Epithelial cell of proximal tubule (primary cell): Measurements from ENCODE around the gene HTR3A. TPM values are rescaled to one million over a fixed set of nuclear protein-coding genes. Genes with fewer than 3 reads are reported as not detected.
"Not testable (repeated sequence)": the region's sequence is repeated elsewhere in the genome, so short reads cannot be mapped to it uniquely, and the experiment has no call there.

Experiments used
- DNase-seq: peaks from one replicate; pipeline ENCODE4 v3.0.0-alpha.2; 2011; ENCODE audit warnings: low read depth
- H3K4me3 ChIP-seq: 2 replicates; pipeline ENCODE4 v1.5.1; 2011; ENCODE audit warnings: low read depth, mild to moderate bottlenecking, low read length
- total RNA-seq: library from RNA; depleted of rRNA; stranded (reverse); fragments of >200 nt; gene quantifications from 2 replicates; pipeline ENCODE4 v1.2.3, GENCODE V29; 2015
- TF ChIP-seq, protein P1 (sequence below): conservative IDR thresholded peaks from 2 replicates; pipeline ENCODE4 v1.5.1; 2012; ENCODE audit warnings: low read depth, mild to moderate bottlenecking, low read length

HTR3A gene
- total RNA-seq, result 0.17 and 0.29 TPM in 2 replicates

DNA sequence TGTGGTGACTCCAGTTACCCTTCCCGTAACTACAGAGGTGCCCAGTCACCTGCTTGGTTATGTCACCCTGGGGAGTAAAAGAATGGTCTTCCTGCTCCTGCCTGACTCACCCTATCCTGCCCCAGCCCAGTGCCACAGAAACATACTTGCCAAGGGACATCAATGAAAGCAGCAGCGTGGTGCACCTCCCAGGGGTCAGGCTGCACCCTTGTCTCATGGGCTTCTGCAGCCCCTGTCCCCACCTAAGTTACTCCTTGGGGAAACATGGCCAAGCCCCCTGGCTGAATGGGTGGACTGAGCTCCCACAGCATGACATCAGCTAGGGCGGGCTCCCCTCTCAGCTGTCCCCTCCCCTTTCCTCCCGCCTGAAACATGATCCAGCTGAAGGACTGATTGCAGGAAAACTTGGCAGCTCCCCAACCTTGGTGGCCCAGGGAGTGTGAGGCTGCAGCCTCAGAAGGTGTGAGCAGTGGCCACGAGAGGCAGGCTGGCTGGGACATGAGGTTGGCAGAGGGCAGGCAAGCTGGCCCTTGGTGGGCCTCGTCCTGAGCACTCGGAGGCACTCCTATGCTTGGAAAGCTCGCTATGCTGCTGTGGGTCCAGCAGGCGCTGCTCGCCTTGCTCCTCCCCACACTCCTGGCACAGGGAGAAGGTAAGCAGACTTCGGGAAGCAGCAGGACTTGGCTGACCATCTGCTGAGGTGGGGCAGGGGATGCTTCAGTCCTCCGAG, at the start of gene HTR3A:
Gene HTR3A, plus strand, starts transcription at position 368 of the 730 bp plus-strand sequence. Its CDS starts 218 bp downstream, at position 586.
- DNase-seq, result no peak
- no peak within 1 kb of the TSS for H3K4me3 ChIP-seq
- TF ChIP-seq, protein P1, sequence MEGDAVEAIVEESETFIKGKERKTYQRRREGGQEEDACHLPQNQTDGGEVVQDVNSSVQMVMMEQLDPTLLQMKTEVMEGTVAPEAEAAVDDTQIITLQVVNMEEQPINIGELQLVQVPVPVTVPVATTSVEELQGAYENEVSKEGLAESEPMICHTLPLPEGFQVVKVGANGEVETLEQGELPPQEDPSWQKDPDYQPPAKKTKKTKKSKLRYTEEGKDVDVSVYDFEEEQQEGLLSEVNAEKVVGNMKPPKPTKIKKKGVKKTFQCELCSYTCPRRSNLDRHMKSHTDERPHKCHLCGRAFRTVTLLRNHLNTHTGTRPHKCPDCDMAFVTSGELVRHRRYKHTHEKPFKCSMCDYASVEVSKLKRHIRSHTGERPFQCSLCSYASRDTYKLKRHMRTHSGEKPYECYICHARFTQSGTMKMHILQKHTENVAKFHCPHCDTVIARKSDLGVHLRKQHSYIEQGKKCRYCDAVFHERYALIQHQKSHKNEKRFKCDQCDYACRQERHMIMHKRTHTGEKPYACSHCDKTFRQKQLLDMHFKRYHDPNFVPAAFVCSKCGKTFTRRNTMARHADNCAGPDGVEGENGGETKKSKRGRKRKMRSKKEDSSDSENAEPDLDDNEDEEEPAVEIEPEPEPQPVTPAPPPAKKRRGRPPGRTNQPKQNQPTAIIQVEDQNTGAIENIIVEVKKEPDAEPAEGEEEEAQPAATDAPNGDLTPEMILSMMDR, result no peak

DNA sequence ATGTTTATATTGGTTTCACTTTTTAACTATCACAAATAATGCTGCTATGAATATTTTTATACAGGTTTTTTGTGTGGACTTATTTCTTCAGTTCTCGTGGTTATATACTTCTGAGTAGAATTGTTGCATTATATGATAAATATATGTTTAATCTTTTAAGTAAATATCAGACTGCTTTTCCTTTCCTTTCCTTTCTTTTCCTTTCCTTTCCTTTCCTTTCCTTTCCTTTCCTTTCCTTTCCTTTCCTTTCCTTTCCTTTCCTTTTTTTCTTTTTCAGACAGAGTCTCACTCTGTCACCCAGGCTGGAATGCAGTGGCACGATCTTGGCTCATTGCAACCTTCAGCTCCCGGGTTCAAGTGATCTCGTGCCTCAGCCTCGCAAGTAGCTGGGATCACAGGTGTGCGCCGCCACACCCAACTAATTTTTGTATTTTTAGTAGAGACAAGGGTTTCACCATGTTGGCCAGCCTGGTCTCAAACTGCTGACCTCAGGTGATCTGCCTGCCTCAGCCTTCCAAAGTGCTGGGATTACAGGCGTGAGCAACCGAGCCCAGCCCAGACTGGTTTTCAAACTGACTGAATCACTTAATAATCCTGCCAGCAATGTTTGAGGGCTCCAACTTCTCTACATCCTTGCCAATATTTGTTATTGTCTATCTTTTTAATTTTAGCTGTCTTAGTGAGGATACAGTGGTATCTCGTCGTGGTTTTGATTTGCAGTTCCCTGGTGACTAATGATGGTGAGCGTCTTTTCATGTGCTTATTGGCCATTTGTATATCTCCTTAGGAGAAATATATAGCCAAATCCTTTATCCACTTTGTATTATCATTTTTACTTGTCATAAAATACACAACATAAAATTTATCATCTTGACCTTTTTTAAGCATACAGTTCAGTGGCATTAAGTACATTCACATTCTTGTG, 48.4 kb upstream of the HTR3A start:
- DNase-seq, result no peak
- TF ChIP-seq, protein P1, result no peak
- H3K4me3 ChIP-seq, result no peak overlapping the region

DNA sequence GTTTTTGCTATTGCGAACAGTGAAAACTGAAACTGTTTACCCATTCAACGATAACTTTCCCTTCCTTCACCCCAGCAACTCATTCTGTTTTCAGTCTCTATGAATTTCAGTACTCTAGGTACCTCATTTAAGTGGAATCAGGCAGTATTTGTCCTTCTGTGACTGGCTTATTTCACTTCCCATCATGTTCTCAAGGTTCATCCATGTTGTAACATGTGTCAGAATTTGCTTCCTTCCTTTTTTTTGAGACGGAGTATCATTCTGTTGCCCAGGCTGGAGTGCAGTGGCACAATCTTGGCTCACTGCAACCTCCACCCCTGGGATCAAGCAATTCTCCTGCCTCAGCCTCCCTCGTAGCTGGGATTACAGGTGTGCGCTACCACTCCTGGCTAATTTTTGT, 46.6 kb upstream of the HTR3A start:
- DNase-seq, result no peak
- no peak overlapping the region for H3K4me3 ChIP-seq
- TF ChIP-seq, protein P1, result no peak

DNA sequence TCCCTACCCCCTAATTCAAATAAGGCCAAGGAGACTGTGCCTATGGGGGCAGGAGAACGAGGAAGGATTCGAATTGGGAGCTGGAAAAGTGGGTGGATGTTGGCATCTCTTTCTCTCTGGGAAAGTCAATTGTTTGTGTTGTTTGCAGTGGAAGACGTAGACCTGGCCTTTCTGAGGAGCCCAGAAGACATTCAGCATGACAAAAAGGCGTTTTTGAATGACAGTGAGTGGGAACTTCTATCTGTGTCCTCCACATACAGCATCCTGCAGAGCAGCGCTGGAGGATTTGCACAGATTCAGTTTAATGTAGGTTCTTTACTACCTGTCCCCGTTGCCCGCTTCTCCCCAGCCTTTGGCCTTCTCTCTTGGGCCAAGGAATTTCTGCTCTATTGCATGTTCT, 42.1 kb upstream of the HTR3A start:
- H3K4me3 ChIP-seq, result no peak overlapping the region
- DNase-seq, result no peak
- TF ChIP-seq, protein P1, result no peak

DNA sequence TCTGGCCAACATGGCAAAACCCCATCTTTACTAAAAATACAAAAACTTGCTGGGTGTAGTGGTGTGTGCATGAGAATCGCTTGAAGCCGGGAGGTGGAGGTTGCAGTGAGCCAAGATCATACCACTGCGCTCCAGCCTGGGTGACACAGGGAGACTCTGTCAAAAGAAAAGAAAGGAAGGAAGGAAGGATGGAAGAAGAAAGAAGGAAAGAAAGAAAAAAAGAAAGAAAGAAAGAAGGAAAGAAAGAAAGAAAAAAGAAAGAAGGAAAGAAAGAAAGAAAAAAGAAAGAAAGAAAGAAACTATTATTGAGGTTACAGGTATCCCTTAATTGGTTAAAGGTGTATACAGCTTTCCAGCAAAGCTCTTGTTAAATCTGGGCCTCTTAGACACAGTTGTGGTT, 40.7 kb upstream of the HTR3A start:
- H3K4me3 ChIP-seq, result not testable (repeated sequence)

DNA sequence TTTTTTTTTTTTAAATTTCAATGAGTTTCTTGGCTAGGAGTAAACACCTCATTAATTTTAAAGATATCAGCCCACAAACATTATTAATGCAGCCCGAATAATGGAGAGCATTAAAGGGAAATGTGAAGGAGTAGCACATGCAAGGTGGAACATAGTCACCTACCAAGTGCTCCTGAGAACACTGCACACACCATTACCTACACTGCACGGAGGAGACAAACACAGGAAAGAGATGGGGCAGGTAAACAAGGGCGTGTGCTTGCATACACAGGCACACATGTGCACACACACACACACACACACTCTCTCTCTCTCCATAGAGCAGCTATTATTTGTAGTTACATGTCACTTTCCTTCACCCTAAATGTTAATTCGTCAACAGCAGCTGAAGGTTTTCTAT, 40.1 kb upstream of the HTR3A start:
- no peak for DNase-seq
- TF ChIP-seq, protein P1, result no peak
- H3K4me3 ChIP-seq, result no peak overlapping the region

More for the DNA sequence above, 40.7 kb upstream of the HTR3A start:
- not testable (repeated sequence) for DNase-seq

DNA sequence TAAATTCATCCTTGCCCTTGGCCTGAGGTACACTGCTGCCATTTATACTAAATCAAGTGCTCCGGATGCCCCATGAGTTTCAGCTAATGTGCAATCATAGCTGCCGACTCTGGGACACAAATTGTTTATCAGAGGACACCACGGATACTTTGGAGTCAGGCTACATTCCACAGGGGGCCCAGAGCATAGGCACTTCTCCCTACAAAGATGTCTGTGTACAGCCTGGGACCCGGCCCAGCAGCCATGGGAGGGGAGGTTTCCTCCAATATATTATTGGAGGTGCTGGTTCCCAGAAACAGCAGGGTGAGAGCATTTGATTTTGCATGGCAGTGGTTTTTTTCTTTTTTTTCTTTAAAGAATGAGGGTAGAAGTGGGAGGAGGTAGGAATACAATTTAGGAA, 39.0 kb upstream of the HTR3A start:
- DNase-seq, result no peak
- H3K4me3 ChIP-seq, result no peak overlapping the region
- TF ChIP-seq, protein P1, result no peak
